K562 (cell line): Measurements from ENCODE around the gene OR5AC2.

Source experiments
- MAFK ChIP-seq: IDR thresholded peaks from 2 replicates; pipeline ENCODE4 v1.6.1; 2011; ENCODE audit warnings: low read length, improper control_type of control experiment
- REST ChIP-seq, 2 experiments: fragments of 450-650 bp; formaldehyde crosslinking in 1 of 2; IDR thresholded peaks; 2 replicates each; pipeline versions ENCODE4 v1.4.0 to v1.6.1; 2014 to 2020; ENCODE audit warnings: mild to moderate bottlenecking in 2 of 2, borderline replicate concordance in 1 of 2, low read depth in 1 of 2
- SFPQ ChIP-seq: fragments of 200-400 bp; formaldehyde crosslinking; IDR thresholded peaks from 2 replicates; pipeline ENCODE4 v1.6.1; 2017; ENCODE audit warnings: mild to moderate bottlenecking, low read depth, low read length, moderate library complexity
- TFAP4 ChIP-seq: sonication (generic); formaldehyde crosslinking; IDR thresholded peaks from 2 replicates; pipeline ENCODE4 v1.8.0; 2022; ENCODE audit warnings: missing genetic modification reagents, mild to moderate bottlenecking, moderate library complexity, borderline replicate concordance
- ZFP36 ChIP-seq: fragments of 150-350 bp; IDR thresholded peaks from 2 replicates; pipeline ENCODE4 v1.6.1; 2018; ENCODE audit warnings: low read length, low read depth; ENCODE audit not compliant: partially characterized antibody

- TF ChIP-seq TFAP4 (CRISPR knock-in tag) = no peak
- TF ChIP-seq REST (IDR thresholded peaks at IDR 0.05; ENCODE audit: borderline replicate concordance) = no peak
- TF ChIP-seq REST (CRISPR knock-in tag; IDR thresholded peaks at IDR 0.05; ENCODE audit: low read depth) = no peak
- no peak for TF ChIP-seq SFPQ
- TF ChIP-seq ZFP36 = no peak
- TF ChIP-seq MAFK = no peak
These were observed 28.6 kb upstream of the OR5AC2 start for GRCh38 chr3:98058244-98058960.
